HCT116 (cell line): ENCODE measurements around the gene UNKL. TPM values are rescaled to one million over a fixed set of nuclear protein-coding genes. Genes with fewer than 3 reads are reported as not detected.

Source experiments
- ATAC-seq: fragments of 200-7000 bp; cut with Tn5 transposase; 2 replicates; pipeline ENCODE4 v1.9.1; 2020; ENCODE audit warnings: mild to moderate bottlenecking, moderate library complexity
- BruUV-seq: library from RNA; stranded (reverse); fragments of 400-500 nt; replicated peaks from 2 replicates; lab custom pipeline; 2021; lab: Mats Ljungman, UMichigan
- CTCF ChIA-PET: fragments of 300-600 bp; sonication (Branson Sonifier 250); formaldehyde crosslinking; loops from one replicate; lab custom pipeline; 2021; ENCODE audit warnings: antibody characterized with exemption; lab: Charles Lee
- POLR2A ChIA-PET: fragments of 300-600, 350-600 bp; sonication (Branson Sonifier 250); formaldehyde crosslinking; loops from one replicate; lab custom pipeline; 2021; ENCODE audit warnings: antibody characterized with exemption; lab: Charles Lee
- RAD21 ChIA-PET, 2 experiments: fragments of 300-600 bp; sonication (Branson Sonifier 250); formaldehyde crosslinking; loops; one replicate each; lab custom pipeline; 2023; ENCODE audit warnings: low total read pairs in 2 of 2; ENCODE audit not compliant: uncharacterized antibody in 2 of 2, unreplicated experiment in 2 of 2, low non-redundant PET in 1 of 2; lab: Charles Lee
- DNase-seq: peaks from one replicate; pipeline ENCODE4 v3.0.0-alpha.2; 2010; ENCODE audit warnings: low read depth, low spot score
- H2AFZ ChIP-seq: fragments of 200-600 bp; shearing (Covaris generic), sonication (generic); 2 replicates; pipeline ENCODE4 v1.6.1; 2017; ENCODE audit warnings: low read depth, mixed run types, mixed read lengths, antibody characterized with exemption, low read length; ENCODE audit not compliant: poor library complexity, severe bottlenecking
- H3K27ac ChIP-seq: 2 replicates; pipeline ENCODE4 v1.5.1; 2012; ENCODE audit warnings: low read depth, low read length
- H3K27me3 ChIP-seq: fragments of 200-600 bp; sonication (generic); 2 replicates; pipeline ENCODE4 v1.6.1; 2016; ENCODE audit warnings: mixed run types, low read length, mixed read lengths; ENCODE audit not compliant: insufficient read depth
- H3K36me3 ChIP-seq, 2 experiments: fragments of 200-500 bp in 1 of 2; fragments of 200-600 bp in 1 of 2; sonication (Bioruptor generic) in 1 of 2; sonication (generic) in 1 of 2; 2 replicates each; pipeline versions ENCODE4 v1.5.1 to v1.6.1; 2014 to 2016; ENCODE audit warnings: low read length in 2 of 2, inconsistent platforms in 1 of 2, mixed read lengths in 1 of 2, mixed run types in 1 of 2; ENCODE audit not compliant: insufficient read depth in 2 of 2, control insufficient read depth in 1 of 2
- H3K4me1 ChIP-seq, 2 experiments: fragments of 200-600 bp in 1 of 2; sonication (generic) in 1 of 2; 2 replicates each; pipeline versions ENCODE4 v1.5.1 to v1.6.1; 2012 to 2017; ENCODE audit warnings: low read length in 2 of 2, inconsistent platforms in 1 of 2, mild to moderate bottlenecking in 1 of 2, mixed read lengths in 1 of 2, mixed run types in 1 of 2, moderate library complexity in 1 of 2; ENCODE audit not compliant: insufficient read depth in 2 of 2, control insufficient read depth in 1 of 2
- H3K4me2 ChIP-seq: fragments of 200-600 bp; sonication (generic); 2 replicates; pipeline ENCODE4 v1.6.1; 2017; ENCODE audit warnings: mixed run types, low read length, mixed read lengths
- H3K4me3 ChIP-seq, 2 experiments: fragments of 200-600 bp in 1 of 2; sonication (generic) in 1 of 2; replicated peaks in 1 of 2; 2 replicates each; pipeline ENCODE4 v1.5.1; 2011 to 2016; ENCODE audit warnings: low read length in 2 of 2, control low read depth in 1 of 2, low read depth in 1 of 2, mild to moderate bottlenecking in 1 of 2, mixed read lengths in 1 of 2, mixed run types in 1 of 2
- H3K79me2 ChIP-seq: fragments of 200-600 bp; sonication (generic); 2 replicates; pipeline ENCODE4 v1.6.1; 2017; ENCODE audit warnings: mild to moderate bottlenecking, mixed run types, low read length, moderate library complexity, mixed read lengths; ENCODE audit not compliant: insufficient read depth
- H3K9ac ChIP-seq: fragments of 200-600 bp; sonication (generic); 2 replicates; pipeline ENCODE4 v1.6.1; 2016; ENCODE audit warnings: low read length, mixed read lengths
- H3K9me2 ChIP-seq: fragments of 200-600 bp; sonication (generic), shearing (Covaris generic); 2 replicates; pipeline ENCODE4 v1.6.1; 2017; ENCODE audit warnings: mixed run types, mild to moderate bottlenecking, moderate library complexity; ENCODE audit not compliant: insufficient read depth
- H3K9me3 ChIP-seq, 2 experiments: fragments of 200-500 bp in 1 of 2; fragments of 200-600 bp in 1 of 2; sonication (Bioruptor generic) in 1 of 2; sonication (generic) in 1 of 2; 2 replicates each; pipeline ENCODE4 v1.6.1; 2014 to 2017; ENCODE audit warnings: low read length in 2 of 2, mixed read lengths in 2 of 2, inconsistent platforms in 1 of 2, low read depth in 1 of 2, mild to moderate bottlenecking in 1 of 2, mixed run types in 1 of 2, moderate library complexity in 1 of 2; ENCODE audit not compliant: control insufficient read depth in 1 of 2, insufficient read depth in 1 of 2
- H4K20me1 ChIP-seq: fragments of 200-600 bp; sonication (generic), shearing (Covaris generic); 2 replicates; pipeline ENCODE4 v1.6.1; 2017; ENCODE audit warnings: mixed run types, mild to moderate bottlenecking, moderate library complexity; ENCODE audit not compliant: insufficient read depth
- CEBPB ChIP-seq: IDR thresholded peaks from 2 replicates; pipeline ENCODE4 v1.6.1; 2012; ENCODE audit warnings: low read depth
- EZH2phosphoT487 ChIP-seq: fragments of 200-600 bp; IDR thresholded peaks from 2 replicates; pipeline ENCODE4 v1.6.1; 2018; ENCODE audit warnings: antibody characterized with exemption, borderline replicate concordance
- ZFX ChIP-seq: fragments of 450-650 bp; IDR thresholded peaks from 2 replicates; pipeline ENCODE4 v1.6.1; 2017
- intact Hi-C: fragments of 100-400 bp; cut with micrococcal nuclease; formaldehyde crosslinking; loops from 2 replicates; pipeline ENCODE4 v1.10.0; 2022
- total RNA-seq: library from RNA; stranded (reverse); gene quantifications from one replicate; pipeline ENCODE4 v1.2.1, GENCODE V29; 2021; ENCODE audit not compliant: unreplicated experiment

The UNKL gene
- total RNA-seq, 1 experiment from 2014 or later = 24.9 TPM

DNA sequence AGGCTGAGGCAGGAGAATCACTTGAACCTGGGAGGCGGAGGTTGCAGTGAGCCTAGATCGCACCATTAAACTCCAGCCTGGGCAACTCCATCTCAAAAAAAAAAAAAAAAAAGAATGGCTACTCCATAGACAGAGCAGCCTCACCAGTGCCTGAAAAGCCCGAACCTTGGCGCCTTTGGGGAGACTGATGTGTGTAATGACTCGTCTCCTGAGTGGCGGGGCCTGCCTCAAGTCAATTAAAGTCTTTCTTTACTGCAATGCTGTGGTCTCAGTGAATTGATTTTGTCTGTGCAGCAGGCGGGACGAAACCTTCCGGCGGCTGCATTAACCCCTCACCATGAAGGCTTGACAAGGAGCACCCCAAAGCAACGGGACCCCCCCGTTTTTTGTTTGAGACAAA, 9.5 kb upstream of the UNKL start:
- H3K4me3 ChIP-seq = no peak overlapping the region
- BruUV-seq = no TSS peak
- RAD21 ChIA-PET = no interaction called here
- no peak overlapping the region for H3K27ac ChIP-seq
- H3K9ac ChIP-seq = no peak overlapping the region
- H3K9me3 ChIP-seq = no peaks in the 10 kb centered on the region
- H3K27me3 ChIP-seq = no peaks in the 10 kb centered on the region
- DNase-seq = no peak
- no peaks in the 10 kb centered on the region for H3K9me2 ChIP-seq
- CTCF ChIA-PET = no interaction called here
- H3K79me2 ChIP-seq = peaks cover 15% of the 10 kb centered on the region
- POLR2A ChIA-PET = no interaction called here
- intact Hi-C loops = no loop called here
- no peaks in the 10 kb centered on the region for H4K20me1 ChIP-seq
- H2AFZ ChIP-seq = no peak overlapping the region
- H3K36me3 ChIP-seq = no peaks in the 10 kb centered on the region
- H3K4me1 ChIP-seq = peaks cover 4 to 26% of the 10 kb centered on the region in 2 experiments; a peak in 3 of 4 replicates
- H3K4me2 ChIP-seq = no peak overlapping the region
- ATAC-seq = no peak
- TF ChIP-seq ZFX (no peak), EZH2phosphoT487 (no peak)

DNA sequence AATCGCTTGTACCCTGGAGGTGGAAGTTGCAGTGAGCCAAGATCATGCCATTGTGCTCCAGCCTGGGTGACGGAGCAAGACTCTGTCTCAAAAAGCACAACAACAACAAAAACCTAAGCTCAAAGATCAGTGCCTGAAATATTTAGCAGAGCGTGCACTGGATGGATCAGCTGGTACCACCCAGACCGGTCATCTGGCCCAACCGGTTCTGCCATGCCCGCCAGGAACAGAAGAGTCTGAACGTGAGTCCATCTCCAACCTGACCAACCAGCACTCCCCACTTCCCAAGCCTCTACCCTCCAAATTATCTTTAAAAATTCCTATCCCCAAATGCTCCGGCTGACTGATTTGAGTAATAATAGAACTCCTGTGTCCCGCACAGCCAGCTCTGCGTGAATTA, 7.6 kb upstream of the UNKL start:
- intact Hi-C loops = no loop called here
- H2AFZ ChIP-seq = no peak overlapping the region
- H3K27me3 ChIP-seq = no peaks in the 10 kb centered on the region
- TF ChIP-seq CEBPB = no peak
- no peak for TF ChIP-seq EZH2phosphoT487
- no peak overlapping the region for H3K27ac ChIP-seq
- ChIA-PET CTCF (no interaction called here), POLR2A (no interaction called here), RAD21 (no interaction called here)
- no peak for DNase-seq
- H4K20me1 ChIP-seq = no peaks in the 10 kb centered on the region
- H3K79me2 ChIP-seq = peaks cover 33% of the 10 kb centered on the region
- peaks cover 4 to 20% of the 10 kb centered on the region in 2 experiments; a peak in 3 of 4 replicates for H3K4me1 ChIP-seq
- BruUV-seq = no TSS peak
- H3K36me3 ChIP-seq = peaks cover 0 to 5% of the 10 kb centered on the region in 2 experiments; a peak in 1 of 4 replicates
- ATAC-seq = no peak
- H3K4me2 ChIP-seq = no peak overlapping the region
- no peaks in the 10 kb centered on the region for H3K9me3 ChIP-seq
- no peak overlapping the region for H3K4me3 ChIP-seq
- H3K9me2 ChIP-seq = no peaks in the 10 kb centered on the region
- H3K9ac ChIP-seq = no peak overlapping the region
